Muscle of back (tissue), 13 donors: Measurements from ENCODE around the gene UBAC1. TPM values are rescaled to one million over a fixed set of nuclear protein-coding genes. Genes with fewer than 3 reads are reported as not detected.

Experiments
- DNase-seq, 3 donors: peaks; one replicate each; pipeline versions ENCODE4 v3.0.0 to v3.0.0-alpha.2; 2013
- long read RNA-seq, 9 donors: transcript quantifications; one replicate each; lab custom pipeline, GENCODE V29; 2026
- polyA plus RNA-seq, 10 donors: library from polyadenylated mRNA; unstranded; fragments of 120-200 nt; gene quantifications; one replicate each; pipeline ENCODE4 v1.2.1, GENCODE V29; 2013; ENCODE audit not compliant: insufficient read length in 10 of 10

UBAC1 gene
- polyA plus RNA-seq, result 10 to 100 TPM; 31.7 to 47.1 (median 38.4) TPM
- long read RNA-seq, donor 1, transcript UBAC1-201 (10 exons, 1,867 nt), result major isoform, 11 of 17 reads
- long read RNA-seq, donor 1, partial matches to known transcripts, result 6 of 17 reads
- long read RNA-seq, donor 1, other reads (novel, unspliced or antisense), result 0 of 17 reads
- long read RNA-seq, donor 2, transcript UBAC1-201 (10 exons, 1,867 nt), result major isoform, 14 of 15 reads
- long read RNA-seq, donor 2, partial matches to known transcripts, result 0 of 15 reads
- long read RNA-seq, donor 2, other reads (novel, unspliced or antisense), result 0 of 15 reads
- long read RNA-seq, donor 3, result 0 reads
- long read RNA-seq, donor 4, transcript UBAC1-201 (10 exons, 1,867 nt), result major isoform, 10 of 10 reads
- long read RNA-seq, donor 4, partial matches to known transcripts, result 0 of 10 reads
- long read RNA-seq, donor 4, other reads (novel, unspliced or antisense), result 0 of 10 reads
- long read RNA-seq, donor 5, transcript UBAC1-201 (10 exons, 1,867 nt), result major isoform, 7 of 26 reads
- long read RNA-seq, donor 5, partial matches to known transcripts, result 18 of 26 reads
- long read RNA-seq, donor 5, other reads (novel, unspliced or antisense), result 0 of 26 reads
- long read RNA-seq, donor 6, transcript UBAC1-201 (10 exons, 1,867 nt), result major isoform, 20 of 25 reads
- long read RNA-seq, donor 6, partial matches to known transcripts, result 5 of 25 reads
- long read RNA-seq, donor 6, other reads (novel, unspliced or antisense), result 0 of 25 reads
- long read RNA-seq, donor 7, transcript UBAC1-201 (10 exons, 1,867 nt), result major isoform, 15 of 20 reads
- long read RNA-seq, donor 7, partial matches to known transcripts, result 5 of 20 reads
- long read RNA-seq, donor 7, other reads (novel, unspliced or antisense), result 0 of 20 reads
- long read RNA-seq, donor 8, transcript UBAC1-201 (10 exons, 1,867 nt), result major isoform, 10 of 26 reads
- long read RNA-seq, donor 8, partial matches to known transcripts, result 15 of 26 reads
- long read RNA-seq, donor 8, other reads (novel, unspliced or antisense), result 0 of 26 reads
- long read RNA-seq, donor 9, partial matches to known transcripts, result 0 of 1 reads
- long read RNA-seq, donor 9, other reads (novel, unspliced or antisense), result 0 of 1 reads

DNA sequence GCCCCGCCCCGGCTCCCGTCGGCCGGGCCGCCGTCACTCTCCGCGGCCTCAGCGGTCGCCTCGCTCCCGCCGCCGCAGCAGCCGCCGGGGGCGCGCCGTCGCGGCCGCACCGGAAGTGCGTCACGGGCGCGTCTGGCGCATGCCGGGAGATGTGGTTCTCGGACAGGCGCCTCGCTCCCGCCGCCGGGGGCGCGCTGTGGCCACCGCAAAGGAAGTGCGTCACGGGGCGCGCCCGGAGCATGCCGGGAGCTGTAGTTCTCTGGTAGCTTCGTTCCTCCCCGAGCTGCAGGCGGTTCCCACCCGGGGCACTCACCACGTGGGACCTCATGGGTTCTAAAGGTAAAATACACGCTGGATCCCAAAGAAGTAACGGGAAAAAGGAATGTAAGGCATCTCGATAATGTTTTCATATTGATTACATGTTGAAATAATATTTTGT is at the start of gene UBAC1:
Gene UBAC1, minus strand, starts transcription at position 97 of the 439 bp plus-strand sequence. CDS start 211 bp downstream, outside the sequence.
- DNase-seq, result peak; percentile 94 to 97 (median 97)

- DNase-seq, result no peak
These were observed 49.6 kb upstream of the UBAC1 start for GRCh38 chr9:136010615-136011361.

GRCh38 chr9:136010176-136010575 is 49.0 kb upstream of the UBAC1 start:
- DNase-seq, result no peak

GRCh38 chr9:136009516-136009915 is 48.3 kb upstream of the UBAC1 start:
- DNase-seq, result no peak

GRCh38 chr9:136008693-136008997 is 47.5 kb upstream of the UBAC1 start:
- DNase-seq, result no peak

DNA sequence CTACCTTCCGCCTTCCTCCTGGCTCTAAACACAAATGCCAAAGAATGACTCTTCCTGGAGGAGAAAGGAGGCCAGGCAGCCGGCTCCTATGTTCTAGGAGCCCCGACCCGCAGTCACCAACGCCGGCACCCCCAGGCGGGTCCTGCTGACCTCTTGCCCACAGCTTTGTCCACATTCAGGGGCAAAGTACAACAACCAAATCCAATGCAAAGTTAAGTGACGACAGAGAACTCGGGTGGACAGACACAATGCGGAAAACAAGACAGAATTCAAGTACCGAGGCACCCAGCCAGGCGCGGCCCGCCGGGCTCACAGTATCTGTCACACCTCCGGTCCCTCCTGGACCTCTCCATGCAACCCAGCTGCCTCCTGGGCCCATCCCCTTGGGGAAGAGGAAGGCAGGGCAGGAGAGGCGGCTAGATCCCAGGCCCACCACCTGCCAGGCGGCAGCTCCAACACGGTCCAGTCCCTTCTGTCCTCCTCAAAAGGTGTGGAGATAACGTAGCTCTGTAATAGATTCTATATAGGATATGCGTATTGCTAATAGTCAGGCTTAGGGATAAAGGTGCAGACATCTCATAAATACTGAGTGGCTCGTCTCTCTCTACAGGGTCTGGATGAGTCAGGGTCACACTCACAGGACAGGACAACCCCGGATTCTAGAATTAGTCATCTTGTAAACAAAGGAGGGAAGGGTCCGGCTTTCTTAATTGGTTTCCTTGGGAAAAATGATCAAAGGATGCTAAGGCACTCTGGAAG is 46.9 kb upstream of the UBAC1 start:
- DNase-seq, result no peak

GRCh38 chr9:136007276-136007933 is 46.2 kb upstream of the UBAC1 start:
- DNase-seq, result no peak

DNA sequence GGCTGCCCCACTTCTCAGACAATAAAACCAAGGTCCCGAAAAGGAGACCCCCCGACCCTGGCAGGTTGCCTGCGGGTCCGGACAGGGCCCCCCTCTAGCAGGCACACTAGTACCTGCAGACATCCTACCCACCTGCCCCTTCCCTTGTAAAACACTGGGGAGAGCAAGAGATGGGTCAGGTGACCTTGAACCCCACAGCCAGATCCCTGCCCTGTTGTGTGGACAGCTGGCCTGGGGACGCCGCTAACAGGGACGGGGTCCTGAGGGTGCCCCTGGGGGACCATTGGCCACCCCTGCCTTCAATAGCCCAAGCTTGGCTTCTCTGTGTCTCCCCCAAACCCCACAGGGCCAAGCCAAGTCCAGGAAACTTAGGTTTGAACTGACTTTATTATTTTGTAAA is 45.0 kb upstream of the UBAC1 start:
- DNase-seq, result no peak

- DNase-seq, result no peak
These were observed 43.5 kb upstream of the UBAC1 start for GRCh38 chr9:136004712-136005111.

GRCh38 chr9:136004219-136004618 is 43.0 kb upstream of the UBAC1 start:
- no peak for DNase-seq

DNA sequence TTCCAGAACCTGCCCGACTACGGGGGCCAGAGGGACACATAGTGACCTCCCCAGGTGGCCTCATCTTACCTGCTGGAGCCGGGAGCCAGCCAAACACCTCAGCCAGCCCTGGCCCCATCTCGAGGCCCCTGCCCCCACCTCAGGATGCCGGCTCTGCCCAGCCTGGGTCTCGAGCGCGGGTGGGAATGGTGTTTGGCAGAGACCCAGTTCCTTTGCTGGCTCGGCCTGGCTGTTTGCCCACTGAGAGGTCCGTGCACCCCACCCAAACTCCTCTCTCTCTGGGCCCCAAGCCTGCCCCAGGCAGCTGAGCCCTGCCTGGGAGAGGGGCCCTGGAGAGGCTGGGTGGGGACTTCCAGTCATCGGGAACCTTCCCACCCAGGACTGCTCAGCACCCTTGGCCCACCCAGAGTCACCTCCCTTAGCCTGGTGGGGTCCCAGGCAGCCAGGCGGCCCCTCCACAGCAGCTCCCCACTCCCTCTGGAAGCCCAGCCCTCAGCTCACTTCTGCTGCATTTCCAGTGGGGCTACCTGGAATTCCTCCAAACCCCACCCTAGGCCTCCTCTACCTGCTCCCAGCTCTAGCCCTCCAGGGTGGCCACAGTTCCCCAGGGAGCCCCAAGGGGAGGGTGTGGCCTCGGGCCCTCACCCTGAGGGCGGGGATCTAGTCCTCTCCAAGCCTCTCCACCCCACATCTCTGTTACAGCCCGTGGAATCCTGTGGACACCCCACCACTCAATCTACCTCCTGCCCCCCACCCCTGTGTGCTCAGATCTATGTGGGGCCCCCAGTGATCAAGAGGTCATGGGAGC is 42.4 kb upstream of the UBAC1 start:
- DNase-seq, result no peak

GRCh38 chr9:136002881-136003280 is 41.7 kb upstream of the UBAC1 start:
- DNase-seq, result peak; percentile 56 to 75 (median 58)

DNA sequence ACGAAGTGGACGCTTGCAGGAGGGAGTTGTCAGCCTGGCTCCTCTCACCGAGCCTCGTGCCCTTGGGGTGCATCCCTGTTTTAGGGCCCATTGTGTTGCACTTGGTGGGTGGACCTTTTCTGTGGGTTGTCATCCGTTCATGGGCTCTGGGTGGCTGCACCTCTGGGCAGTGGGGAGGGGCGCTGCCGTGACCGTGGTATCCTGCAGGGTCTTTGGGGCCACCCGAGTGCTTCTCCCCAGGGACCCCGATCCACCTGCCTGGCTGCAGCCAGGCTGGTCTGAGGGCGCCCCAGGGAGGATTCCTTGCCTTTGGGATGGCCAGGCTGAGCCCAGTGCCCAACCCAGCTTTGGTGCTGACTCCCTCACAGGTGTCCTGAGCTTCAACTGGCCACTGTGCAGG is 41.0 kb upstream of the UBAC1 start:
- no peak for DNase-seq

DNA sequence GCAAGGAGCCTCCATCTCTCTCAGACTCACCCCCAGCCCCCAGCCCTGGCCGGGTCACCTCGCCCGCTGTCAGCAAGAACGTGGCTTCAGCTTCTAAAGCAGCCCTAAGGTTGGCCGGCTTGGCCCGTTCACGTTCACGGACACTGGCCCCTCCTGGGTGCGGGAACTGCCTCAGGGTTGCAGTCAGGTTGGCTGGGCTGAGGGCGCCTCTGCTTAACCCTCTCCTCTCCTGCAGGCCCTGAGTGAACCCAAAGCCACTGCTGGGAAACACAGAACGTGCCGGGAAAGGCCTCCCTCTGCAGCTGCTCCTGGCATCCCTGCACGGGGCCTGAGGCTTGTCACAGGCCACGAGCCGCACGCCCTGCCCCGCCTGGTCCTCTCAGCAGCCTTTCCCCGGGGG is 40.1 kb upstream of the UBAC1 start:
- peak in 1 of 3 donors; percentile 66 for DNase-seq

- DNase-seq, result no peak
These were observed 37.4 kb upstream of the UBAC1 start for GRCh38 chr9:135998410-135999071.

DNA sequence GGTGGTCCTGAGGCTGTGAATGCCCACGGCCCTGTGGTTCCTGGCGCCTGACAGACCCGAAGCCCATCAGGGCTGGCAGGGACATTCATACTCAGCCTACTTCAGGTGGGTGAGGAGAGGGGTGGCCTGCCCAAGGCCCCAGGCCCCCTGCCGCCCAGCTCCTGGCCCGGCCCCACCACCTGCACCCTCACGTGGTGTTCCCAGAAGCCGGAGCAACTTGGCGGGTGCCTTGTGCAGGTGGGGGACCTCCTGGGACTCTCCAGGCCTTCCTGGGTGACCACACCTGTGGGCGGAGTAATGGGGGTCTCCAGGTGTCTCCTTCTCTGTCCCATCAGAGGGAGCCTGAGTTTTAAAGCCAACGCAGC is 36.8 kb upstream of the UBAC1 start:
- no peak for DNase-seq

DNA sequence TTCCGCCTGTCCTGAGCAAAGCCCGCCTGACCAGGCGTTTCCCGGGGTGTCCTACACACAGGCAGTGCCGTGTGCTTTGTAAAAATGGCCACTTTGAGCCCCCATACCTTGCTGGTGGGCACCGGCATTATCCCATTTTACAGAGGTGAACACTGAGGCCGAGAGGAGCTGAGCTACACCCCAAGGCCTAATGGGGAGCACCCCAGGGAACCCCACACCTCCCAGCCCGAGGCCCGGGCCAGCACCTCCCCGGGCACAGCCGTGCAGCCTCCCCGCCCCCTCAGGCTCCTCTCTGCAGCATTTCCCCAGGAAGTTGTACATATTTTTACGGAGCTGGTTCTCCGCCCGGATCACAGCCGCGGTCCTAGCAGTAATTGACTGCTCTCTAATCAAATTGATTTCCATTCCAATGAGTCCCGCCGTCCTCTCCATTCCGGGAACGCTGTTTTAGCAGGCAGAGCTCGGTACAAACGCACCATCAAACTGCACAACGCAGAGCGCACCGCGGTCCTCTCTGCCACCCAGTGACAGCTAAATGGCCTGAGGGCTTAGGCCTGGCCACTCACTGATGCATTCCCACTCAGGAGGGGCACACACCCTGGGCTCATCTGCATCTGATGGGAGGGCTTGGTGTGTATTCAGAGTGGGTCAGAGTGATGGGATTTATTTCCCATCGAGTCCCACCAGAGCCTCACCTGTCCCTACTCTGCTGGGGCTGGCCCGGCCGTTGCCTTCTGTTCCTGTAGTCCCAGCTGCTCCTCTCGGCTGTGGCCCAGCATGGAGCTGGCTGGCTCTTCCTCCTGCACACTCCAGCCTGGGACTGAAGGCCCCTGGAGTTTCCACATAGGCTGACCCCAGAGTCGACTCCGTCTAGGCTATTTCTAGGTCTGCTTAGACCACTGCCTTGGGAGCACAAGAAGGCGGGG is 36.2 kb upstream of the UBAC1 start:
- DNase-seq, result no peak

DNA sequence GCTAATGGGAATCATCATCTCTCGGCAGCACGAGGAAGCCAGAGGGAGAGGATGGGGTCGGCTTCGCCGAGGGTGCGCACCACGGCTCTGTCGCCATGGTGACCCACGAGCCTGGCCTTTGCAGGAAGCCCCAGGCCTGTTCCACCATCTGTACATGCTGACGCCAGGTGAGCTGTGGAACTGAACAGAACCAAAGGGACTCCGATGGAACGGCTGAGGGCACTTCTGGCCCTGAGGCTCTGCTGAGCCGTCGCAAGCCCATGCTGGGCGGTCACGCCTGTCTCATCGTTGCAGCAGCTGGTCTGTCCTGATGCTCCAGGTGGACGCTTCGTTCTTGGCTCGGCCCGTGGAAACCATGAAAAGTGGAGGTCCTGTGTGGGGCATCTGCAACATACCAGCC is 34.6 kb upstream of the UBAC1 start:
- no peak for DNase-seq
